ENCODE results near the gene TOP1. TPM values are rescaled to one million over a fixed set of nuclear protein-coding genes. Genes with fewer than 3 reads are reported as not detected.

The TOP1 gene
- total RNA-seq, 1 experiment from 2014 or later: 144 TPM

- DNase-seq: no peak
- no peaks in the 10 kb centered on the region for H3K27me3 ChIP-seq (replicated peaks; ENCODE audit: control insufficient read depth, insufficient read depth, low read length)
- no peaks in the 10 kb centered on the region for H3K9me3 ChIP-seq
- TF ChIP-seq CTCF (IDR thresholded peaks at IDR 0.05; ENCODE audit: insufficient read depth in 1 of 2, low read depth in 1 of 2, low read length in 1 of 2, severe bottlenecking in 1 of 2, unreplicated experiment in 1 of 2): no peak
- CTCF ChIA-PET: interaction anchor here (0.6 to 4.0 kb wide), 31 partner anchors 8 to 276 kb away, joined by 3 to 83 read pairs (median 5); partner anchors contain the start of genes LPIN3 and ZHX3
- no peak overlapping the region for H3K4me3 ChIP-seq (ENCODE audit: low read depth, low read length)
- no peaks in the 10 kb centered on the region for H3K27me3 Mint-ChIP-seq (ENCODE audit: insufficient read depth, unreplicated experiment)
- peaks cover 67% of the 10 kb centered on the region for H3K36me3 Mint-ChIP-seq (ENCODE audit: insufficient read depth, unreplicated experiment)
- H3K36me3 ChIP-seq (ENCODE audit: control insufficient read depth, insufficient read depth, low read length): no peaks in the 10 kb centered on the region
- POLR2A ChIA-PET: interaction anchor here (0.7 kb wide), 1 partner anchor 206 kb away, joined by 3 read pairs; the partner anchor contains the start of gene LPIN3
- no TSS peak for BruUV-seq (replicated peaks)
- H3K4me1 Mint-ChIP-seq (ENCODE audit: low read depth, unreplicated experiment): peaks cover 21% of the 10 kb centered on the region
- intact Hi-C loops (cut with micrococcal nuclease; ENCODE audit: unreplicated experiment): loop anchor here (1.0 to 10.0 kb wide), 4 partner anchors 60 to 206 kb away; partner anchors contain the start of gene LPIN3
- H3K9me3 Mint-ChIP-seq (ENCODE audit: unreplicated experiment): no peaks in the 10 kb centered on the region
- H3K4me3 Mint-ChIP-seq (ENCODE audit: unreplicated experiment): no peak overlapping the region
- H3K4me1 ChIP-seq: peaks cover 17% of the 10 kb centered on the region
- no peak overlapping the region for H3K27ac Mint-ChIP-seq (ENCODE audit: unreplicated experiment)
Measured at GRCh38 chr20:41134362-41135186, 106.0 kb downstream of the TOP1 start.

DNA sequence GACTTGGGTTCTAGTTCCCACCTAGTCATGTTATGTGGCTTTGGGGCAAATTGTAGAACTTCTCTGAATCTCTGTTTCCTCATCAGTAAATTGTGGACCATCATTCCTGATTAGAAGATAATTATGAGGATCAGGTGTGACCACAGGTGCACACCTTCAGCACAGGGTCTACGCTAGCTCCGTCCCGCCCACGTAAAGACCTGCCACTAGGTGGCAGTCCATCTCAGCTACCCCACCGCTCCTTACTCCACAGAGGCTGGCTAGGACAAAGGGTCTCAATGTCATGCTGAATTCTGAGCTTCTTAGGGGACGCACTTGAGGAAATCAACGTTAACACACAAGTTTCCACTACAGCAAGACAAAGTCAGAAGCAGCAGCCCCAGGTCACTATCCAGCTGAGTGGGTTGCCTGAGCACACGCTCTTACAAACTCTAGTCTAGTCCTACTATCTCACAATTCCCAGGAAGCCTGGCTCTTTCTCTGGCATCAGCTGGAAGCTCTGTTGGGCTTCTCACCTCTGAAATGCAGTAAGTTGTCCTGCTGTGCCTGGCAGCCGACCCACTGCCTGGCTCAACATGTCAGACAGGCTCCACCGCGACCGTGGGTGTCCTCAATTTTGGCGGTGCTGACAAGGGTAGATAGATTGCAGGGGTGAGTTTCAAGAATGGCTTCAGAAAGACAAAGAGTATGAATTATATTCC lies 106.7 kb downstream of the TOP1 start:
- peak overlapping the region; percentile 83 for H3K4me3 Mint-ChIP-seq (ENCODE audit: unreplicated experiment)
- Histone ChIP-seq H3K9me3 (no peaks in the 10 kb centered on the region), H3K4me1 (peaks cover 17% of the 10 kb centered on the region), H3K27me3 (replicated peaks; ENCODE audit: control insufficient read depth, insufficient read depth, low read length) (no peaks in the 10 kb centered on the region), H3K36me3 (ENCODE audit: control insufficient read depth, insufficient read depth, low read length) (0 out of 2 replicates have a peak, but pooled peaks cover 1% of the 10 kb centered on the region), H3K4me3 (ENCODE audit: low read depth, low read length) (no peak overlapping the region)
- BruUV-seq (replicated peaks): no TSS peak
- ChIA-PET POLR2A (interaction anchor here (0.6 kb wide), 1 partner anchor 568 kb away, joined by 3 read pairs; no protein-coding TSS in a partner anchor), CTCF (interaction anchor here (0.6 to 4.0 kb wide), 35 partner anchors 8 to 1087 kb away, joined by 3 to 83 read pairs (median 5); partner anchors contain the start of genes LPIN3 and ZHX3)
- peak; percentile 97 to 98 for TF ChIP-seq CTCF (IDR thresholded peaks at IDR 0.05; ENCODE audit: insufficient read depth in 1 of 2, low read depth in 1 of 2, low read length in 1 of 2, severe bottlenecking in 1 of 2, unreplicated experiment in 1 of 2)
- intact Hi-C loops (cut with micrococcal nuclease; ENCODE audit: unreplicated experiment): loop anchor here (1.0 to 10.0 kb wide), 4 partner anchors 61 to 205 kb away; partner anchors contain the start of gene LPIN3
- DNase-seq: peak; percentile 78 to 85
- peaks cover 66% of the 10 kb centered on the region for H3K36me3 Mint-ChIP-seq (ENCODE audit: insufficient read depth, unreplicated experiment)
- H3K9me3 Mint-ChIP-seq (ENCODE audit: unreplicated experiment): no peaks in the 10 kb centered on the region
- peaks cover 21% of the 10 kb centered on the region for H3K4me1 Mint-ChIP-seq (ENCODE audit: low read depth, unreplicated experiment)
- H3K27me3 Mint-ChIP-seq (ENCODE audit: insufficient read depth, unreplicated experiment): no peaks in the 10 kb centered on the region
- H3K27ac Mint-ChIP-seq (ENCODE audit: unreplicated experiment): peak overlapping the region; percentile 82
